Measurements from ENCODE around the gene TBC1D21.

DNA sequence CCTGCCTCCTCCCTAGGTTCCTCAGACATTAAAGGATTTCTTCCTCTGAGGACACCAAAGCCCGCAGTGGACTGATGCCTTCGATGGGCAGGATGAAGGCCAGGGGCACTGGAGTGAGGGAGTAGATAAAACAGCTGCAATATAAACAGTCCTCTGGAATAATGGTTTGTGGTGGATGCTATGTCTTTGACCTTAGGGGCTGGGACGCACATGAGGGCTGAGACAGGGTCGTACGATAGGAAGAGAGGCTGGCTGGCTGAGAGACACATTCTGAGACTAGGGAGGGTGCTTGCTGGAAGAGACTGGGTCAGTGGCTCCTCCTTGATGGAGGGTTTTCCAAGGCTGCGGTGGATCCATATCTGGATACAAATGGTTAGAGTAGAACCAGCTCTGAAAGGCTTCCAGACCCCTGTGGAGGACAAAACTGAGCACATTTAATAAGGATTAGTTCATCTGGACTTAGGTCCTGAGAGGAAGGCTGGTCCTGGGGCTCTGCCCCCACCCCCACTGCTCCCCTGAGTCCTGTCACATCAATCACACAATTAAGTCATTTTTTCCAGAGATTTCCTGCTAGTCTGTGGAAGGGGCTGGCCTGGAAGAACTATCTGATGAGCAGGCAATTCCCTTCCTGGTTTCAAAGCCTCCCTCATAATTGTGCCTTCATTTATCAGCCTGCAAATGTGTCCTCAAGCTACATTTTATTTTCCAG lies 15.8 kb downstream of the TBC1D21 start:
- TF ChIP-seq, protein P1, sequence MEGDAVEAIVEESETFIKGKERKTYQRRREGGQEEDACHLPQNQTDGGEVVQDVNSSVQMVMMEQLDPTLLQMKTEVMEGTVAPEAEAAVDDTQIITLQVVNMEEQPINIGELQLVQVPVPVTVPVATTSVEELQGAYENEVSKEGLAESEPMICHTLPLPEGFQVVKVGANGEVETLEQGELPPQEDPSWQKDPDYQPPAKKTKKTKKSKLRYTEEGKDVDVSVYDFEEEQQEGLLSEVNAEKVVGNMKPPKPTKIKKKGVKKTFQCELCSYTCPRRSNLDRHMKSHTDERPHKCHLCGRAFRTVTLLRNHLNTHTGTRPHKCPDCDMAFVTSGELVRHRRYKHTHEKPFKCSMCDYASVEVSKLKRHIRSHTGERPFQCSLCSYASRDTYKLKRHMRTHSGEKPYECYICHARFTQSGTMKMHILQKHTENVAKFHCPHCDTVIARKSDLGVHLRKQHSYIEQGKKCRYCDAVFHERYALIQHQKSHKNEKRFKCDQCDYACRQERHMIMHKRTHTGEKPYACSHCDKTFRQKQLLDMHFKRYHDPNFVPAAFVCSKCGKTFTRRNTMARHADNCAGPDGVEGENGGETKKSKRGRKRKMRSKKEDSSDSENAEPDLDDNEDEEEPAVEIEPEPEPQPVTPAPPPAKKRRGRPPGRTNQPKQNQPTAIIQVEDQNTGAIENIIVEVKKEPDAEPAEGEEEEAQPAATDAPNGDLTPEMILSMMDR (IDR thresholded peaks at IDR 0.05; ENCODE audit: insufficient read depth, low read depth, low read length): no peak
- TF ChIP-seq EZH2 (IDR thresholded peaks at IDR 0.05; ENCODE audit: insufficient read depth, low read length): no peak

All from astrocyte (in vitro differentiated cells and primary cell).